ENCODE measurements around the gene XRN2.
A peak's percentile ranks its signal among the peaks of the same experiment; 100 is the strongest.
"Not testable (repeated sequence)": the region's sequence is repeated elsewhere in the genome, so short reads cannot be mapped to it uniquely, and the experiment has no call there.

XRN2 gene

GRCh38 chr20:21413996-21414395 lies 110.9 kb downstream of the XRN2 start:
- not testable (repeated sequence) for DNase-seq (ENCODE audit: low spot score); FAIRE-seq

- not testable (repeated sequence) for FAIRE-seq; DNase-seq (ENCODE audit: low spot score)
These were observed 116.0 kb downstream of the XRN2 start for GRCh38 chr20:21419147-21419546.

- no peak for DNase-seq (ENCODE audit: low spot score)
- FAIRE-seq = no peak
These were observed 118.6 kb downstream of the XRN2 start for GRCh38 chr20:21421601-21422236.

GRCh38 chr20:21423712-21424111 lies 120.6 kb downstream of the XRN2 start:
- not testable (repeated sequence) for DNase-seq (ENCODE audit: low spot score); FAIRE-seq

- DNase-seq (ENCODE audit: low spot score) (no peak), FAIRE-seq (no peak)
These were observed 121.7 kb downstream of the XRN2 start for GRCh38 chr20:21424846-21425245.

- DNase-seq (ENCODE audit: low spot score) (peak; percentile 57), FAIRE-seq (peak; percentile 68)
These were observed 126.9 kb downstream of the XRN2 start for GRCh38 chr20:21430020-21430419.

GRCh38 chr20:21432911-21433310 lies 129.8 kb downstream of the XRN2 start:
- DNase-seq (ENCODE audit: low spot score) = peak; percentile 67
- peak; percentile 63 for FAIRE-seq

GRCh38 chr20:21433329-21433890 lies 130.3 kb downstream of the XRN2 start:
- DNase-seq (ENCODE audit: low spot score) = peak; percentile 77
- FAIRE-seq = peak; percentile 49

- FAIRE-seq = no peak
- DNase-seq (ENCODE audit: low spot score) = no peak
These were observed 132.4 kb downstream of the XRN2 start for GRCh38 chr20:21435576-21435975.

- FAIRE-seq (peak; percentile 99), DNase-seq (ENCODE audit: low spot score) (peak; percentile 98)
These were observed 133.1 kb downstream of the XRN2 start for GRCh38 chr20:21436205-21436604.

- FAIRE-seq (no peak), DNase-seq (ENCODE audit: low spot score) (no peak)
These were observed 134.1 kb downstream of the XRN2 start for GRCh38 chr20:21437248-21437647.

GRCh38 chr20:21437816-21438215 lies 134.7 kb downstream of the XRN2 start:
- DNase-seq (ENCODE audit: low spot score) (peak; percentile 35), FAIRE-seq (peak; percentile 76)
